A549 (cell line): ENCODE measurements around the gene SDC3. TPM values are rescaled to one million over a fixed set of nuclear protein-coding genes. Genes with fewer than 3 reads are reported as not detected.

Source experiments
- ATAC-seq, 2 experiments: fragments of 200-7000 bp in 1 of 2; fragments of >200 bp in 1 of 2; cut with Nextera tagmentation in 1 of 2; cut with Tn5 transposase in 1 of 2; 3 replicates each; pipeline versions ENCODE4 v1.8.0 to v1.9.1; 2018 to 2020; ENCODE audit warnings: mild to moderate bottlenecking in 1 of 2, moderate library complexity in 1 of 2
- CTCF ChIA-PET: fragments of 300-600 bp; sonication (Branson Sonifier 250); formaldehyde crosslinking; extraction: SDS; loops from one replicate; lab custom pipeline; 2021; ENCODE audit warnings: antibody characterized with exemption, inconsistent platforms; lab: Yijun Ruan, JAX
- POLR2A ChIA-PET: fragments of 350-600 bp; formaldehyde crosslinking; extraction: SDS; loops from one replicate; lab custom pipeline; 2021; ENCODE audit warnings: antibody characterized with exemption, inconsistent platforms; lab: Yijun Ruan, JAX
- DNase-seq, 2 experiments: peaks; one replicate each; pipeline versions ENCODE4 v3.0.0 to v3.0.0-alpha.2; 2011 to 2016; ENCODE audit warnings: low read depth in 1 of 2, low spot score in 1 of 2
- FAIRE-seq: peaks from 2 replicates; lab custom pipeline; 2011; peaks lifted over from hg19 to GRCh38; lab: Jason Lieb, UNC
- H3K27ac ChIP-seq, 2 experiments: fragments of >200 bp; sonication (Bioruptor Twin); formaldehyde crosslinking; 3 replicates each; pipeline ENCODE4 v1.5.1; 2016 to 2017
- H3K4me1 ChIP-seq: fragments of >200 bp; sonication (Bioruptor Twin); formaldehyde crosslinking; 3 replicates; pipeline ENCODE4 v1.6.1; 2016
- H3K4me2 ChIP-seq: fragments of >200 bp; sonication (Bioruptor Twin); formaldehyde crosslinking; 3 replicates; pipeline ENCODE4 v1.6.1; 2016
- H3K4me3 ChIP-seq: fragments of >200 bp; sonication (Bioruptor Twin); formaldehyde crosslinking; 3 replicates; pipeline ENCODE4 v1.5.1; 2016
- H3K9me3 ChIP-seq: fragments of >200 bp; sonication (Bioruptor Twin); formaldehyde crosslinking; 3 replicates; pipeline ENCODE4 v1.6.1; 2016
- CBX8 ChIP-seq: fragments of 200-600 bp; sonication (generic); IDR thresholded peaks from 2 replicates; pipeline ENCODE4 v1.6.1; 2016
- CEBPB ChIP-seq, 2 experiments: fragments of >200 bp in 1 of 2; sonication (Bioruptor Twin) in 1 of 2; formaldehyde crosslinking in 1 of 2; IDR thresholded peaks; 2 replicates each; pipeline ENCODE4 v1.6.1; 2012 to 2016
- CHD4 ChIP-seq: fragments of 200-600 bp; sonication (generic); IDR thresholded peaks from 2 replicates; pipeline ENCODE4 v1.6.1; 2016; ENCODE audit warnings: antibody characterized with exemption, mild to moderate bottlenecking, borderline replicate concordance
- CTCF ChIP-seq: fragments of >200 bp; sonication (Bioruptor Twin); formaldehyde crosslinking; IDR thresholded peaks from 3 replicates; pipeline ENCODE4 v1.5.1; 2016
- E2F6 ChIP-seq: IDR thresholded peaks from 2 replicates; pipeline ENCODE4 v1.6.1; 2012; ENCODE audit warnings: low read depth, borderline replicate concordance
- EHF ChIP-seq: fragments of 250-450 bp; sonication (Bioruptor Pico); IDR thresholded peaks from 2 replicates; pipeline ENCODE4 v1.5.0; 2020; ENCODE audit warnings: mild to moderate bottlenecking
- ELK1 ChIP-seq: fragments of 150-350 bp; IDR thresholded peaks from 2 replicates; pipeline ENCODE4 v1.6.1; 2014; ENCODE audit warnings: low read depth, mild to moderate bottlenecking, low read length
- EP300 ChIP-seq, 2 experiments: fragments of >200 bp; sonication (Bioruptor Twin); formaldehyde crosslinking; IDR thresholded peaks; 2 replicates in 1 of 2; 3 replicates in 1 of 2; pipeline ENCODE4 v1.6.1; 2016 to 2017
- ESRRA ChIP-seq: fragments of 150-350 bp; IDR thresholded peaks from 2 replicates; pipeline ENCODE4 v1.6.1; 2014; ENCODE audit warnings: mild to moderate bottlenecking, low read length, borderline replicate concordance
- FOXS1 ChIP-seq: fragments of 250-450 bp; sonication (Bioruptor Pico); IDR thresholded peaks from 2 replicates; pipeline ENCODE4 v1.5.0; 2020; ENCODE audit warnings: mild to moderate bottlenecking, moderate library complexity
- GATA3 ChIP-seq: IDR thresholded peaks from 2 replicates; pipeline ENCODE4 v1.6.1; 2012; ENCODE audit warnings: borderline replicate concordance
- HEYL ChIP-seq: fragments of 250-450 bp; sonication (Bioruptor Pico); IDR thresholded peaks from 2 replicates; pipeline ENCODE4 v1.8.0; 2021; ENCODE audit warnings: mild to moderate bottlenecking, moderate library complexity
- HOXA7 ChIP-seq: fragments of 250-450 bp; sonication (Bioruptor Pico); IDR thresholded peaks from 2 replicates; pipeline ENCODE4 v1.5.0; 2020; ENCODE audit warnings: mild to moderate bottlenecking, moderate library complexity
- HOXB13 ChIP-seq: fragments of 250-450 bp; sonication (Bioruptor Pico); IDR thresholded peaks from 2 replicates; pipeline ENCODE4 v1.5.0; 2020; ENCODE audit warnings: low read depth, mild to moderate bottlenecking, moderate library complexity
- HOXB5 ChIP-seq: fragments of 250-450 bp; sonication (Bioruptor Pico); IDR thresholded peaks from 2 replicates; pipeline ENCODE4 v1.5.0; 2020; ENCODE audit warnings: mild to moderate bottlenecking, moderate library complexity
- JUNB ChIP-seq: fragments of >200 bp; sonication (Bioruptor Twin); formaldehyde crosslinking; IDR thresholded peaks from 2 replicates; pipeline ENCODE4 v1.6.1; 2016
- KDM1A ChIP-seq: fragments of 200-600 bp; sonication (generic); IDR thresholded peaks from 2 replicates; pipeline ENCODE4 v1.6.1; 2016; ENCODE audit warnings: low read depth, mild to moderate bottlenecking
- KDM5A ChIP-seq: fragments of 200-600 bp; sonication (generic); IDR thresholded peaks from 2 replicates; pipeline ENCODE4 v1.6.1; 2016; ENCODE audit warnings: antibody characterized with exemption, mild to moderate bottlenecking
- MAZ ChIP-seq: fragments of 150-350 bp; IDR thresholded peaks from 2 replicates; pipeline ENCODE4 v1.6.1; 2014; ENCODE audit warnings: antibody characterized with exemption, low read depth, low read length, borderline replicate concordance
- MYC ChIP-seq: IDR thresholded peaks from 2 replicates; pipeline ENCODE4 v1.6.1; 2012; ENCODE audit warnings: mild to moderate bottlenecking, inconsistent platforms, low read length, improper control_type of control experiment, borderline replicate concordance
- NFE2L2 ChIP-seq: fragments of 150-350 bp; conservative IDR thresholded peaks from 2 replicates; pipeline ENCODE4 v1.6.1; 2014; ENCODE audit warnings: low read length
- PBX3 ChIP-seq: IDR thresholded peaks from 2 replicates; pipeline ENCODE4 v1.6.1; 2012
- POLR2A ChIP-seq: IDR thresholded peaks from 2 replicates; pipeline ENCODE4 v1.6.1; 2012; ENCODE audit warnings: mild to moderate bottlenecking, low read length
- POLR2AphosphoS2 ChIP-seq: conservative IDR thresholded peaks from 2 replicates; pipeline ENCODE4 v1.6.1; 2012; ENCODE audit warnings: low read length, improper control_type of control experiment, inconsistent platforms
- TFCP2L1 ChIP-seq: fragments of 250-450 bp; sonication (Bioruptor Pico); IDR thresholded peaks from 2 replicates; pipeline ENCODE4 v1.5.0; 2021; ENCODE audit warnings: mild to moderate bottlenecking
- TP53 ChIP-seq: fragments of 250-450 bp; sonication (Bioruptor Pico); IDR thresholded peaks from 2 replicates; pipeline ENCODE4 v1.5.0; 2021; ENCODE audit warnings: mild to moderate bottlenecking, moderate library complexity
- ZFP36 ChIP-seq: fragments of 450-650 bp; IDR thresholded peaks from 2 replicates; pipeline ENCODE4 v1.6.1; 2014; ENCODE audit warnings: borderline replicate concordance; ENCODE audit not compliant: partially characterized antibody
- ZSCAN20 ChIP-seq: fragments of 250-450 bp; sonication (Bioruptor Pico); IDR thresholded peaks from 2 replicates; pipeline ENCODE4 v1.8.0; 2022; ENCODE audit warnings: mild to moderate bottlenecking, moderate library complexity
- WGBS: methylation state at CpG from one replicate; pipeline ENCODE4 v1.1.6; 2017; ENCODE audit errors: missing lambda C conversion rate; 5-methylcytosine and 5-hydroxymethylcytosine counted together
- polyA plus RNA-seq, 4 experiments: library from polyadenylated mRNA; depleted of rRNA in 3 of 4; stranded (reverse); fragments of >200 nt; fragmentation: RNase III in 1 of 4; extraction: RNeasy Plus Mini Kit Qiagen cat#74134 plus additional on column Dnase treatment in 1 of 4; gene quantifications; 2 replicates in 3 of 4; 3 replicates in 1 of 4; pipeline ENCODE4 v1.2.3, GENCODE V29; 2011 to 2017
- TF ChIP-seq, protein P1 (sequence below): IDR thresholded peaks from 2 replicates; pipeline ENCODE4 v1.6.1; 2012
- TF ChIP-seq, protein P2 (sequence below): fragments of 250-450 bp; sonication (Bioruptor Pico); IDR thresholded peaks from 2 replicates; pipeline ENCODE4 v1.5.0; 2020; ENCODE audit warnings: low read depth, mild to moderate bottlenecking, moderate library complexity

The SDC3 gene
- polyA plus RNA-seq, 2 of the 4 experiments (the other 2 are of a cell fraction), result 2.0 to 8.9 TPM

GRCh38 chr1:30914931-30915330 lies 6.4 kb upstream of the SDC3 start:
- FAIRE-seq (no peak), ATAC-seq (no peak), DNase-seq (no peak)
- Histone ChIP-seq H3K4me1 (no peaks in the 10 kb centered on the region), H3K4me3 (no peak overlapping the region), H3K4me2 (no peak overlapping the region), H3K9me3 (no peaks in the 10 kb centered on the region), H3K27ac (no peak overlapping the region)
- CTCF ChIA-PET, result interaction anchor here (2.9 to 8.6 kb wide), 3 partner anchors 14 to 195 kb away, joined by 14 to 743 read pairs (median 73); no protein-coding TSS in a partner anchor
- no peak for TF ChIP-seq ZFP36
- no peak for TF ChIP-seq CEBPB (IDR thresholded peaks at IDR 0.05)
- TF ChIP-seq HOXA7, result no peak
- TF ChIP-seq, protein P1, sequence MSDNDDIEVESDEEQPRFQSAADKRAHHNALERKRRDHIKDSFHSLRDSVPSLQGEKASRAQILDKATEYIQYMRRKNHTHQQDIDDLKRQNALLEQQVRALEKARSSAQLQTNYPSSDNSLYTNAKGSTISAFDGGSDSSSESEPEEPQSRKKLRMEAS, result no peak
- TF ChIP-seq POLR2AphosphoS2, result no peak
- no peak for TF ChIP-seq ZSCAN20
- no peak for TF ChIP-seq JUNB
- TF ChIP-seq PBX3, result no peak
- no peak for TF ChIP-seq NFE2L2
- TF ChIP-seq MAZ, result no peak
- TF ChIP-seq CHD4, result no peak
- TF ChIP-seq EP300 (IDR thresholded peaks at IDR 0.05), result no peak
- TF ChIP-seq MYC, result no peak
- TF ChIP-seq GATA3, result no peak
- no peak for TF ChIP-seq KDM1A
- TF ChIP-seq, protein P2, sequence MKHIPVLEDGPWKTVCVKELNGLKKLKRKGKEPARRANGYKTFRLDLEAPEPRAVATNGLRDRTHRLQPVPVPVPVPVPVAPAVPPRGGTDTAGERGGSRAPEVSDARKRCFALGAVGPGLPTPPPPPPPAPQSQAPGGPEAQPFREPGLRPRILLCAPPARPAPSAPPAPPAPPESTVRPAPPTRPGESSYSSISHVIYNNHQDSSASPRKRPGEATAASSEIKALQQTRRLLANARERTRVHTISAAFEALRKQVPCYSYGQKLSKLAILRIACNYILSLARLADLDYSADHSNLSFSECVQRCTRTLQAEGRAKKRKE (CRISPR knock-in tag), result no peak
- no peak for TF ChIP-seq CBX8
- TF ChIP-seq POLR2A, result no peak
- WGBS, result 63% methylated on average over 4 of the region's 4 CpGs
- POLR2A ChIA-PET, result no interaction called here

DNA sequence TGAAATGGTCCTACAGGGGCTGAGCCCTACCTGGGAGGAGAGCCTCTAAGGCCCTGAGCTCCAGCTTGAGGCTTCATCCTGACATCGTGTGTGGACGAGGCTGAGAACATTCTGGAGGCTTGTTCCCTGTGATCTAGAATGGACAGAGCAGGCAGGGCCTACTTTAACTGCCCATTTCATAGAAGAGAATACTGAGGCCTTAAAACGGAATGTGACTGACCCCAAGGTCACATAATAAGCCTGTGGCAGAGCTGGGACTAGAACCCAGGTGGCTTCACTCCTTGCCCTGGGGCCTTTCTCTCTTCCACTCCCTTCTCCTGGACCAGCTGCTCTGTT lies 6.0 kb upstream of the SDC3 start:
- Histone ChIP-seq H3K4me3 (no peak overlapping the region), H3K27ac (no peak overlapping the region), H3K4me2 (no peak overlapping the region), H3K4me1 (peaks cover under 1% of the 10 kb centered on the region; the same call in 1 of the 3 replicates), H3K9me3 (no peaks in the 10 kb centered on the region)
- no peak for ATAC-seq
- no peak for TF ChIP-seq ELK1
- TF ChIP-seq, protein P1, result no peak
- TF ChIP-seq KDM5A, result no peak
- no peak for TF ChIP-seq ESRRA
- no peak for TF ChIP-seq CTCF
- TF ChIP-seq POLR2AphosphoS2, result no peak
- no peak for TF ChIP-seq EP300 (IDR thresholded peaks at IDR 0.05)
- no peak for TF ChIP-seq HEYL
- TF ChIP-seq HOXB13, result no peak
- no peak for TF ChIP-seq TP53 (CRISPR knock-in tag)
- no peak for TF ChIP-seq E2F6
- no peak for TF ChIP-seq ZFP36
- no peak for TF ChIP-seq CHD4
- TF ChIP-seq EHF, result no peak
- TF ChIP-seq FOXS1 (CRISPR knock-in tag), result no peak
- no peak for TF ChIP-seq TFCP2L1 (CRISPR knock-in tag)
- TF ChIP-seq HOXB5 (CRISPR knock-in tag), result no peak
- ChIA-PET CTCF (interaction anchor here (0.9 to 8.6 kb wide), 4 partner anchors 15 to 194 kb away, joined by 3 to 743 read pairs (median 44); no protein-coding TSS in a partner anchor), POLR2A (no interaction called here)
- FAIRE-seq, result no peak
- 88% methylated on average over 3 of the region's 3 CpGs for WGBS
- no peak for DNase-seq
